GM18519 (cell line): ENCODE results near the gene SLC25A25.

ENCODE experiments used
- ATAC-seq: cut with Tn5 transposase; IDR thresholded peaks from one replicate; pipeline ENCODE4 v1.9.1; 2021; ENCODE audit warnings: mild to moderate bottlenecking, moderate library complexity; ENCODE audit not compliant: unreplicated experiment, low FRiP score

Gene SLC25A25

DNA sequence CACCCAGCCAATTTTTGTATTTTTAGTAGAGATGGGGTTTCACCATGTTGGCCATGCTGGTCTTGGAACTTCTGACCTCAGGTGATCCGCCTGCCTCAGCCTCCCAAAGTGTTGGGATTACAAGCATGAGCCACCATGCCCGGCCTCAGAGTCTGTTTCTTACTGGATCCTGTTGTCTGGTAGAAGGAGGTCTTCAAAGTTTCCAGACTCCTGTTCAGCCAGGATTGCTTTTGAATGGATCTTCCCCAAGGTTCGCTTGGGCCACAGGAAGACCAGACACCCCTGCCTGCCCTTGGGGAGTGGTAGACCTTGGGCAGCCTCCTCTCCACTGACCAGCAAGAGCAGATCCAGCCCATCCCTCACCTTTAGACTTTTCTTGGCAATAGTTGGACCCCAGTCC, 73.6 kb downstream of the SLC25A25 start:
- ATAC-seq: no peak

DNA sequence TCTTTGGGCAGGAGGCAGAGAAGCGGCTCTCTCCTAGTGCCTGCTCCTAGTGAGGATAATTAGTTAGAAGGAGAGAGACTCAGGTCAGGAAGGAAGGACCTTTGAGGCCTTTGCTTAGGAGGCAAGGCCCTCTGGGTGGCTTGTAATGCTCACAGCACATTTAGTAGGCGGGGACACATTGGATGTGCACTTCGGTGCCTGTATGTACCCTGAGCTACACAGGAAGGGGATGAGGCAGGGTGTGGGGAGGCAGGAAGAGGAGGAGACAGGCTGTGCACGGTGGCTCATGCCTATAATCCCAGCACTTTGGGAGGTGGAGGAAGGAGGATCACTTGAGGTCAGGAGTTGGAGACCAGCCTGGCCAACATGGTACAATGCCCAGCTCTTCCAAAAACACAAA, 74.0 kb downstream of the SLC25A25 start:
- ATAC-seq: no peak

DNA sequence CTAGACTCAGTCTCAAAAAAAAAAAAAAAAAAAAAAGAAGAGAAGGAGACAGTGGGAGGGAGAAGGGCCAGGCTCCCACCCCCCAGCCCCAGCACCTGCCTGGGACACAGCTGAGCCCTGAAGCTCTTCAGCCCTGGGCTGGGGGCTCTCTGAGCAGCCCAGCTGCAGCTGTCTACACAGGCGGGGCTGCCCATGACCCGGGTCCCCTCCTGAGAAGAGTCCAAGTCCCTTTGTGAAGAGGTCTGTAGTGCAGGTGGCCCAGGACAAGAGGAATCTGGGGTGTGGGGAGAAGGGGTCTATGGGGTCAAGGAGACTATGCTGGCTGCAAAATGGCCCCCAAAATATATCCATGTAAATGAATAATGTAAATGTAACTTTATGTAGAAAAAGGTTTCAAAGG, 74.6 kb downstream of the SLC25A25 start:
- ATAC-seq: no peak

DNA sequence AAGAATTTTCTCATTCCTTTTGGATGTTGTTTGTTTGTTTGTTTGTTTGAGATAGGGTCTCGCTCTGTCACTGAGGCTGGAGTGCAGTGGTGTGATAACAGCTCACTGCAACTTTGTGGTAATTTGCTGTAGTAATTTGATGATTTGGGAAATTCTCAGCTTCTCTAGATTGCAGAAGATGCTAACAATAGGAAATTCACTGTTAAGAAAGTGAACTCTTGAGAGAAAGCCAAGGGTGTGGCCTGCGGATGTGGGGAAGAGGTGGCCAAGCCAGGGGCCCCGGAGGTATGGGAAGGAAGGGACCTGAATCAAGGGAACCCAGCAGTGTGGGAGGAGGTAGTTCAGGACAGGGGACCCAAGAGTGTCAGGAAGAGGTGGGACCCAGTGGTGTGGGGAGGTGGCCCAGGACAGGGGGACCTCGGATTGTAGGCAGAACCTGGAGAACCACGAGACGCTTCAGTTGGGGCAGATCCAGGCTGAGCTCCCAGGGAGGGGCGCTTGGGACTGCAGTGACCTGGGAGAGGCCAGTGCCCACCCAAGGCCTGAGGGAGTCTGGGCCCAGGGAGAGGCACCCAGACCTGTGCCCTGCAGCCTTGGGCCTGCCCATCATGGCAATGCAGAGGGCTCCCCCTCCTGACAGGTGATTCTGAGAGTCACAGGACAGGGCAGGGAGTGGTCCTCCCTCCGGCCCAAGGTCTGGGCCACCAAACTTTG, 75.7 kb downstream of the SLC25A25 start:
- ATAC-seq: no peak

DNA sequence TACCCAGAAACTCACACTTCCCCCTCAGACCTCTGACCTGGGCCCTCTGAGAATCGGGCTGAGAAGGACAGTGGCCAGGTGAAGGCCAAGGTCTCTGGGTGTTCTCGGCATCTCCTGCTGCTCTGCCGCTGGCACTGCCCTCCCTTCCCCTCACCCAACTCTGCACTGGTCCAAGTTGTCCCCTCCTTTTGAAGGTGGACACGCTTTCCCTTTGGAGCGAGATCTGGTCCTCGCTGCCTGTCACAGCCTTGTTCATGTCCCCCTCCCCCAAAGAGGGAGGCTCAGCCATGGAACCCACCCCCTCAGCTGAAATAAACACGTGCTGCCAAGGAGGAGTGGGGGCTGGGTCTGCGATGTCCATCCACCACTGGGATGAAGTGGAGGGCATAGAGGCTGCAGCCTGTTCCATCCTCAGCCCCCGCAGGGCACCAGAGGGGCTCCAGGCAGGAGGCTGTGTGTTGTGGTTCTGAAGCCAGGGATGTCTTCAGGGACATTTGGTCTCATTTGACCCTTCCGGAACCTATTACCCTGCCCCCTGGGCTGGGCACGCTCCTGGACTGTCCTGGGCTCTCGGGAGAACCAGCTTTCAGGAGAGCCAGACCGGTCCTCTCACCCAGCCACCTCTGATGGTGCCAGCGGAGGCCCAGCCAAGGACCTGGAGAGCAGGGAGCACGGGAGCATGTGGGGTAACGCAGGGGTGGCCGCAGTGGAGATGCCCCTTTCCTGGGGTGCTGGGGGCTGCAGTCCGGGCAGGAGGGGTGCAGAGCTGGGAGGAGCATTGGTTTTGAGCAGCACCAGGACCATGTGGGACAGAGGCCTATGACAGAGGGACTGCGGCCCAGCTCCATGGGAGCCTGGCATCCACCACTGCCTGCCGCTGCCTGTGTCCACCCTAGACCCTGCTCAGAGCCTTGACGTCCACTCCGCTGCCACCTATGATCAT, 76.5 kb downstream of the SLC25A25 start:
- no peak for ATAC-seq

DNA sequence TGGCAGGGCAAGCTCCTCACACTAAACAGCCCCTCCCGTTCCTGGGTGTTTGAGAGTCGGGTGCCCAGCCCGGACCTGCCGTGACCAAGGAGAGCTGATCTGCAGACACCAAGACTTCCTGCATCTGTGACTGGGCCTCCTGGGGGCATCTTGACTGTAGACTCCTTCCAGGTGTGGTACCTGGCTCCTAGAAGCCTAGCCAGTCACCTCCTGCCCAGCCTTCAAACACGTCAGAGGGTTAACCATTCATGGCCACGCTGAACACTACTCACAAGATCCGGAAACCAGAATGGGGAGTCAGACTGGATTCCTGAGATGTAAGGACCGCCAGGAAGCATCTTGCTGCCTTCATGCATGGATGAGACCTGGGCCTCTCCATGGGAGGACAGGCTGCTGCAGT, 77.5 kb downstream of the SLC25A25 start:
- ATAC-seq: no peak

DNA sequence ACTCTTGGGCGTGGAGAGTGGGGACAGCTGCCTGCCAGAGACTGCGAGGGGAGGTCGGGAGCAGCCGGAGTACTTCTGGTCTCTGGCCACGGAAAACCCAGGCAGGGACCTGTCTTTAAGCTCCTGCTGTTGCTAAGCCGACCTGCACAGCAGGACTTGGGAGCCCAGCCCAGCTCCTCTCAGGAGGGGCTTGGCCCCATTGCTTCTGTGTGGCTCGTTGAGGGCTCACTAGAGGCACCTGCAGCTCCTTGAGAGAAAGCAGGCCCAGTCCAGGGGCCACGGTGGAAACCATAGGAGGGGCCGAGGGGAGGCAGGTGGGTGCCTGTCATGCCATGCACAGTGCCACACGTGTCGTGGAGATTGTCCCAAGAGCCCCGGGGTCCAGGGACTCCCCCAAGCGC, 77.9 kb downstream of the SLC25A25 start:
- no peak for ATAC-seq

DNA sequence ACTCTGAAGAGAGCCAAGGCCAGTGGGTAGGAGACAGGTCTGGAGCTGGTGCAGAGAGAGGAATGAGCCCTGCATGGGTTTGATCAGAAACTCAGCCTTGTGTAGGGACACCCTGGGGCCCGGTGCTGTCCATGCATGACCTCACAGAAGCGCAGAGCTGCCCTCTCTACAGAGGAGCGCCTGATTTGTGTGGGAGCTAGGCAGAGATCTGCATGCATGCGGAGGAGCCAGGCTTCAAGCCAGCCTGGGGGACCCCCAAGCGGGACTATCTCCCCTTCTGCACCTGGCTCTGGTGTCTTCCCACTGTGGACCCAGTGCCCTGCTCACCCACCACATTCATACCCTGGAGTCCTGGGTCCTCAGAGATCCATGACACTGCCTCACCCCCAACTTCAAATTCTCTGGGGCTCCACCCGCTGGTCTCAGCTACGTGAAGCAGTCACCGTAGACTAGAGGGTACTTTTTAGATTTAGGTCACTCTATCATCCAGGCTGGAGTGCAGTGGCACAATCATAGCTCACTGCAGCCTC, 78.6 kb downstream of the SLC25A25 start:
- no peak for ATAC-seq

DNA sequence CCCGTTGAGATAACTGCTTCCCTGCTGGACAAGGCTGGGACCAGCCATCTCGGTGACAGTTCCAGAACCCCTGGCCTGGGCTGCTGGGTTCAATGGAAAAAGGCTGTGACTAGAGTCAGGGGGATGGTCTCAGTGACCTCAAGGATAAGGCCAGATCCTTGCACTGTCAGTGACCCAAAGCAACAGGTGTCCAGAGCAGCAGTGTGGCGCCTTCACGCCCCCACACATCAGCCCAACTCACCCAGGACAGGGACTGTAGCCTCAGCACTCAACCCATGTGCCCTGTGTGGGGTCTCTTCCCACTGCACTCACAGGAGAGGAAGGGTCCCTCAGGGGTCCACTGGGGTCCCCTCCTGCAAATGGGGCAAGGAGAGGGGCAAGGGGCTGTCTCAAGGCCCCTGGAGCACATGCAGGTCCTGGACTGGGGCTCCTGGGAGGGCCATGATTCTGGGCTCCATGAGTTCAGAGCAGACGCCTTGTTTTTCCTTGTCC, 80.5 kb downstream of the SLC25A25 start:
- ATAC-seq: no peak

DNA sequence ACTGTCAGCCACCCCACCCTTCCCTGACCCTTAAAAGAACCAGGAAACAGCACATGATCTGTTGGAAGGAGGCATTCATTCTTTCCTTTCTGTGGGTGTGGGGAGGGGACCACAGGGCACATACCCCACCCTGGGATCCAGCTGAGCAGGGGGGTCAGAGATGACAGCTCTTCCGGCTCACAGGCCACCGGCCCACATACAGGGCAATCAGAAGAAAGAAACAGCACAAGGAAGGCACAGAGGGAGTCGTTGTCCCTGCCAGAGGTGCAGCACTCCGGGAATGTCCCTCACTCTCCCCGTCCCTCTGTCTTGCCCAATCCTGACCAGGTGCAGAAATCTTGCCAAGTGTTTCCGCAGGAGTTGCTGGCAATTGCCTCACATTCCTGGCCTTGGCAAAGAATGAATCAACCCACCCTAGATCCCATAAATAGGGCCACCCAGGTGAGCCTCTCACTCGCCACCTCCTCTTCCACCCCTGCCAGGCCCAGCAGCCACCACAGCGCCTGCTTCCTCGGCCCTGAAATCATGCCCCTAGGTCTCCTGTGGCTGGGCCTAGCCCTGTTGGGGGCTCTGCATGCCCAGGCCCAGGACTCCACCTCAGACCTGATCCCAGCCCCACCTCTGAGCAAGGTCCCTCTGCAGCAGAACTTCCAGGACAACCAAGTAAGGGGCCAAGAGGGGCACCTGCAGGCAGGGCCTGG, 81.1 kb downstream of the SLC25A25 start, which contains the start of gene LCN2:
Gene LCN2 (plus strand): TSS at position 453 of the 701 bp plus-strand sequence. CDS start 73 bp downstream, at position 526.
- ATAC-seq: no peak

DNA sequence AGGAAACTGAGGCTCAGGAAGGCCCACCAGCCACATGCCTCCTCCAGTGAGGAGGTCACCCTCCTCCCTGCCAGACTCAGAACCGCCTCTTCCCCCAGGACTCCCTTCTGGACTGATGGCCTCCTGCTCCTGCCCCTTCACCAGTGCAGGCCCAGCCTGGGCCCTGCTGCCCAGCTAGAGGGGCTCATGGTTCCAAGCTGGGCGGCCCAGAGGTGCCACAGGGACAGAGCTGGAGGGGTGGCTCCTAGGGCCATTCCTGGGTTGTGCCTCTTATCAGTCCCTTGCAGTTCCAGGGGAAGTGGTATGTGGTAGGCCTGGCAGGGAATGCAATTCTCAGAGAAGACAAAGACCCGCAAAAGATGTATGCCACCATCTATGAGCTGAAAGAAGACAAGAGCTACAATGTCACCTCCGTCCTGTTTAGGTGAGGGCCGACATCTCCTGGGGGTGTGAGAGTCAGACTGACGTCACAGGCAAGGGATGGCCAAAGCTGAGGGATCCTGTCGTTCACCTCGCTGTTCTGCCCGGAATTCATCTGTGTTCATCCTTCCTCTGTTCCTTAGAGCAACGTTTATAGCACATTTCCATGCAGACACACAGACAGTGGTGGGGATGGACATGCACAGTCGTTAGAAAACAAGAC, 82.0 kb downstream of the SLC25A25 start:
- ATAC-seq: no peak

DNA sequence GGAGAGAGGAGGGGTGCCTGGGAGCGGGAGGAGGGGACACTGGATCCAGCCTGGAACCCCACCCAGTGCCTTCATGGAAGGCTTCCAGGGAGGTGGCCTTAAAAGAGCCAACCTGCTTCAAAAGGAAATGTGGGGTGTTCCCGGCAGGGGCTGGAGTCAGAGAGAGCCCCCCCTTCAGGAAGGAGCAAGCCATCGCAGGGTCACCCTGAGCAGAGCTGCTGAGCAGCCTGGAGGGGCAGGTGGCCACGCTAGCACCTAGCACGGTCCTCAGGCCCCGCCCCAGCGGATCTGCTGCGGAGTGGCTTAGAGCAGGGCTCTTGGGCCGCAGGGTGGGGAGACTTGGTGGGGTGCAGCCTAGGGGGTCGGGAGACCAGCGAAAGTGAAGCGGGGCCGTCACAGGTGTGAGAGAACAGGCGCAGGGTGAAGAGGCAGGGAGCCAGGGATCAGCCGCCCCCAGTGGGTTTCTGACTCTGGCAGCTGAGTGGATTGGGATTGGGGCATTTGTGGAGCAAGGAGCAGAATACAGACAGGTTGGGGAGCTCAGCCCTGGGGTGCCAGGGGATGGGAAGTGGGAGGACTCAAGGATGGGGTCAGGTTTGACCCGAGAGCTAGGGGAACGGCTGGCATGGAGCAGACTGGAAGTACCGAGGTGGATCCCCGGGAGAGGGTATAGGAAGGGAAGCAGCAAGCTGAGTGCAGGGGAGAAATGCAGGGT, 82.7 kb downstream of the SLC25A25 start:
- no peak for ATAC-seq

DNA sequence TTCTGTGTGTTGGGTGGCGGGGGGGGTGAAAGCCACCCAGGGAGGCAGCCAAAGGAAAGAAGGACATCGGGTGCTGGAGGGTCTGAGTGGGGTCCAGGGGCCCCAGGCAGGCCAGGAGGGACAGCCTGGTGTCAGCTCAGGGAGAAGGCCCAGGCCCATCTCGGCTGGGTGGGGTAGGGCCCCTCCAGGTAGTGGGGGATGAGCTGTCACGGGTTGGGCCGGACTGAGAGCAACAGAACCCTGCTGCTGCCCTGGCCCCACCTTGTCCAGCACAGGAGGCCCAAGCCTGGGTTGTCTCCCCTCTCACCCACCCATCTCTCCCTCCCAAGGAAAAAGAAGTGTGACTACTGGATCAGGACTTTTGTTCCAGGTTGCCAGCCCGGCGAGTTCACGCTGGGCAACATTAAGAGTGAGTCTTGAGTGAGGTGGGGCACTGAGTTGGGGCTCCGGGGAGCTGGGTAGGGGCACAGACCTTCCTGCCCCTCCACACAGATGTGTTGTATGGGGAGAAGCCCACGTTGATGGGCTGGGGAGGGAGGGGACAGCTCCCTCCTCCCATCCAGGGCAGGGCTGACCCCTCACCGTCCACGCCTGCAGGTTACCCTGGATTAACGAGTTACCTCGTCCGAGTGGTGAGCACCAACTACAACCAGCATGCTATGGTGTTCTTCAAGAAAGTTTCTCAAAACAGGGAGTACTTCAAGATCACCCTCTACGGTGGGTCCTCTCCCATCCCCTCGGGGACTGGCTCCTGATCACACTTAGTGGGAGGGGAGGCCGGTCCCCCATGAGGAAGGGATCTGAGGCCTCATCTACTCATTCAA, 83.5 kb downstream of the SLC25A25 start:
- ATAC-seq: no peak

DNA sequence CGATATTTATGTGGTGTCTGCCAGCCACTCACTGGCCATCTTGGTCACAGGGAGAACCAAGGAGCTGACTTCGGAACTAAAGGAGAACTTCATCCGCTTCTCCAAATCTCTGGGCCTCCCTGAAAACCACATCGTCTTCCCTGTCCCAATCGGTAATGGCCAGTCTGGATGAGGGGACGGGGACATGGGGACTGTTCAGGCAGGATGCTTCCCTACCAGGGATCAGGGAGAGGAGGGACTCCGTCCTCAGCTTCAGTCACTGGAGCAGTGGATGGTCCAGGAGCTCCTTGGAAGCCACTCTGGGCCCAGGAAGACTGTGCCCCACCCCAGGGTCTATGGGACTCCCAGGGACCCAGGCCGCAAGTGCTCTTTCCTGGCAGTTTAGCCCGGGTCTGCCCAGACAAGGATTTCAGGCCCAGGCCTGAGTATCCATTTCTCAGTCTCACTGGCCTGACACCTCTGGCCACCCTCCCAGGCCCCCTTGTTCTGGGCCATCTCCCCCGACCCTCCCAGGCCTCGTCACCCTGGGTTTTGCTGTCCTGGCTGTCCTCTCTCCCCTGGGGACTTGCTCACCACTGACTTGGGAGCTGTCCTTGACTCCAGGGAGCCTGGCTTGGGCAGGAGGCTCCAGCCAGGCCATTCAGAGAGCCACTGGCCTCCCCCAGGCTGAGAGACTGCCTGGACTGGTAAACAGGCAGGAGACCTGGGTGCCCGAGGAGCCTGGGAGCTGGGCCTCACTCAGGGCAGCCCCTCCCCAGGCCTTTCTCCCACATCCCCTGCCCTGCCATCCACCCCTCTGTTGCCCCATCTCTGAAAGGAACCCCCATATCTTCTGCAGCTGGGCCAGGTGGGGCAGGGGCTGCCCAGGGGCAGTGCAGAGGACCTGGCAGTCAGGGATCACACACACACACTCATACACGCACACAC, 84.4 kb downstream of the SLC25A25 start:
- ATAC-seq: no peak

DNA sequence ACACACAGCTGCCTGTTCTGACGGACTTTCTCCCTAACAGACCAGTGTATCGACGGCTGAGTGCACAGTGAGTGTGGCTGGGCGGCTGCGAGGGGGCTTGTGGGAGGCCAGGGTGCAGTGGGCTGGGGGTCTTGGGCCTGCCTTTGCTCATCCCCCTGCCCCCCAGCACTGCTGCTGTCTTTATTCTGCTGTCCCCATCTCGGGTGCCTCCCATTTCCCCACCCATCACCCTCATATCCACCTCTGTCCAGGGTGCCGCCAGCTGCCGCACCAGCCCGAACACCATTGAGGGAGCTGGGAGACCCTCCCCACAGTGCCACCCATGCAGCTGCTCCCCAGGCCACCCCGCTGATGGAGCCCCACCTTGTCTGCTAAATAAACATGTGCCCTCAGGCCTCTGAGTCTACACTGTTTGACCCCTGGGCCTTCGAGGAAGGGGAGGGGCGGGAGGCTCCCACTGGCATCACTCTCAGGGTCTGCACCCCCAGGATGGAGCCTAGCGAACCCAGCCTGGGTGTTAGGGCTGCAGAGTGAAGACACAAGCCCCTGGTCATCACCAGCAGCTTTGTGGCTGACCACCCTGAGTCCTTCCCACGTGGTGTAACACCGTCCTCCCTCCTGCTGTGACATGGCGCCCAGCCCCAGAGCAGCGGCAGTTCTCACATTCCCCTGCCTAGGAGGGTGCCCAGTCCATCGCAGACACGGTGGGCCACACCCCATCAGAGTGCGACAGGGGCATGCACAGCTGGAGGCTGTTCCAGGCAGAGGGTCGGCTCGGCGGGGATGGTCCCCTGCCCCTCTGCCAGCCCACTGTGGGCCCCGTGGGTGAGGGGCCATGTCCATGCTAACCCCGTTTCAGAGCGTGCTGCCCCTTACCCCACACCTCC, 85.3 kb downstream of the SLC25A25 start:
- no peak for ATAC-seq

DNA sequence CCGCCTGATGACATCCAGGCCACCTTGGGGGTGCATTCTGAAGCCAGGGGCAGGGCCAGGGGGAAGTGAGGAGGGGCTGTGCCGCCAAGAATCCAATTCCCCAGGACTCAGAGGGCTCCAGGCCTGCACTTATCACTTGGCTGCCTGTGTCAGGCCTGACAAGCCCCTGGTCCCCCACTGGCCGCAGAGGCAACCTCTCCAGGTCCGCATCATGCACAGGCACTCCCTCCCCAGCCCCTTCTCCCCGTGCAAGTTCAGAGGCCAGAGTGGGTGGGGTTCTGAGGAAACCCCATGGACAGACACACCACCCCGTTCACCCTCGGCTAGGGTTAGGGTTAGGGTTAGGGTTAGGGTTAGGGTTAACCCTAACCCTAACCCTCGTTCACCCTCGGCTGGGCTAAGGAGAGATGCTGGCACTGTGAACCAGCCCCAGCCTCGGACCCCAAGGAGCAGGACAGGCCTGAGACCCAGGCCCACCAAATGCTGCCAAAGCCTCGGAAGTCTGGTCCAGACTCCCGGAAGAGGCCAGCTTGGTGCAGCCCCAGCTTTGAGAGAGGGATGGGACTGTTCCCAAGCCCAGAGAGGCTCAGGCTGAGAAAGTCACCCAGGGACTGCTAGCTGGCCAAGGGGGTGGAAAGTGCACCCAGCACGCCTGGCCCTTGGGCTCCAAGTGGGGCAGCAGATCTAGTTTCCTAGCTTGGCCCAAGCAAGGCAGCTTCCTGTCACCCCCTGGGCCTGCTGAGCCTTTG, 86.1 kb downstream of the SLC25A25 start:
- ATAC-seq: no peak
